Stimulated activated CD8-positive, alpha-beta memory T cell treated with anti-CD3 and anti-CD28 coated beads, Interleukin-4, amount 100 ng/mL, for 4 hours (primary cell): ENCODE data around the gene GTF2F1.
"Not testable (repeated sequence)": the region's sequence is repeated elsewhere in the genome, so short reads cannot be mapped to it uniquely, and the experiment has no call there.

ENCODE experiments used
- DNase-seq, 2 donors: peaks; one replicate each; pipeline ENCODE4 v3.0.0-alpha.2; 2020; ENCODE audit warnings: low read depth in 2 of 2, low spot score in 1 of 2

The GTF2F1 gene

GRCh38 chr19:6358003-6358402, 35.0 kb downstream of the GTF2F1 start:
- DNase-seq, result no peak

- no peak for DNase-seq
Measured at GRCh38 chr19:6357174-6357573, 35.8 kb downstream of the GTF2F1 start.

- not testable (repeated sequence) for DNase-seq
Measured at GRCh38 chr19:6355321-6356040, 37.5 kb downstream of the GTF2F1 start.

- no peak for DNase-seq
Measured at GRCh38 chr19:6354098-6354674, 38.8 kb downstream of the GTF2F1 start.

DNA sequence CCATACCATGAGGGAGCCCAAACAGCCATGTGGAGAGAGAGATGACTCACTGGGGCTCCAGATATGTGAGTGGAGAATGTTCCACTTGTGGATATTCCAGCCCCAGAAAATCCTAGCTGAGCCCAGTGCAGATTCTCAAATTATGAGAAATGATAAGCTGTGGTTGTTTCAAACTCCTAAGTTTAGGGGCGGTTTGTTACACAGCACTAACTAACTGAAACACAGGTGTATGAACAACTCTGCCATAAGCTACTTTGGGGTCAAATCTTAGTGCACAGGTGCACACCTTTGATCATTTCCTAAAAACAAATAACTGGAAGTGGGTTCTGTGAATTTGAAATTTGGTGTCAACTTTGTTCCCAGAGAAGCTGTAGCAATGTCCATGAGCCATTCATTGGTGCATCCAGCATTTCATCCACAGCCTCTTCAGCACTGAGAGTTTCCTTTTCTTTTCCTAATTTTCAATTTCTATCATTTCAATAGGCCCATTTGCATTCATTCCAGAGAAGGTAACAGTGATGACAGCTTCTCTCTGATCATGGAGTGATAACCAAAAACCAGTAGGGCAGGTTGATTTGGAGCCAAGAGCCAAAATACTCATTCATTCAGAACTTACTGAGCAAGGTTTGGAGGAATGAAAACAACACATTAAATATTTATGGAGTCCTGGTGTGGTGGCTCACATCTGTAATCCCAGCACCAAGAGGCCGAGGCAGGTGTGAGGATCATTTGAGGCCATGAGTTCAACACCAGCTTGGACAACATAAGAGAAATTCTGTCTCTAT, 40.4 kb downstream of the GTF2F1 start:
- DNase-seq, result no peak

- DNase-seq, result no peak
Measured at GRCh38 chr19:6350688-6351087, 42.3 kb downstream of the GTF2F1 start.

DNA sequence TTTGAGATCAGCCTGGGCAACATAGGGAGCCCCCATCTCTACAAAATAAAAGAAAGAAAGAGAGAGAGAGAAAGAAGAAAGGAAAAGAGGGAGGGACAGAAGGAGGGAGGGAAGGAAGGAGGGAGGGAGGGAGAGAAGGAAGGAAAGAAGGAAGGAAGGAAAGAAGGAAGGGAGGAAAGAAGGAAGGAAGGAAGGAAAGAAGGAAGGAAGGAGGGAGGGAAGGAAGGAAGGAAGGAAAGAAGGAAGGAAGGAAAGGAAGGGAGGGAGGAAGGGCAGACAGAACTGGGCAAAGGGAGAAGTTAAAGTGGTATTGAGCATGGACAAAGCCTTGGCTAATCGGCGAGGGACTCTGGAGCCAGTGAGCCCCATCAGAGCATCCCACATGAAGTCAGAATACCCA, 43.7 kb downstream of the GTF2F1 start:
- not testable (repeated sequence) for DNase-seq

DNA sequence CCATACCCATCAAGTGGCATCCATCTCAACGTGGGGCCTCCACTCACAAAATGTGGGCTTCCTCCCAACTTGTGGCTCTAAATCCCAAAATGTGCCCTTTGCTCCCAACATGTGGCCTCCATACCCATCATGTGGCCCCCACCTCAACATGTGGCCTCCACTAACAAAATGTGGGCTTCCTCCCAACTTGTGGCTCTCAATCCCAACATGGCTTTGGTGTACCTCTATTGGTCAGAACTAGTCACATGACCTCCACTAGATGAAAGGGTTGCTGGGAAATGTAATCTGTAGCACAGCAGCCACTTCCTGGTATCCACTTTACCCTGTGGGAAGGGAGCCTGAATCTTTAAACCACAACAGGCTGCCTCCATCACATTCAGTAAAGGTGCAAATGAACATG, 49.5 kb downstream of the GTF2F1 start:
- DNase-seq, result no peak

DNA sequence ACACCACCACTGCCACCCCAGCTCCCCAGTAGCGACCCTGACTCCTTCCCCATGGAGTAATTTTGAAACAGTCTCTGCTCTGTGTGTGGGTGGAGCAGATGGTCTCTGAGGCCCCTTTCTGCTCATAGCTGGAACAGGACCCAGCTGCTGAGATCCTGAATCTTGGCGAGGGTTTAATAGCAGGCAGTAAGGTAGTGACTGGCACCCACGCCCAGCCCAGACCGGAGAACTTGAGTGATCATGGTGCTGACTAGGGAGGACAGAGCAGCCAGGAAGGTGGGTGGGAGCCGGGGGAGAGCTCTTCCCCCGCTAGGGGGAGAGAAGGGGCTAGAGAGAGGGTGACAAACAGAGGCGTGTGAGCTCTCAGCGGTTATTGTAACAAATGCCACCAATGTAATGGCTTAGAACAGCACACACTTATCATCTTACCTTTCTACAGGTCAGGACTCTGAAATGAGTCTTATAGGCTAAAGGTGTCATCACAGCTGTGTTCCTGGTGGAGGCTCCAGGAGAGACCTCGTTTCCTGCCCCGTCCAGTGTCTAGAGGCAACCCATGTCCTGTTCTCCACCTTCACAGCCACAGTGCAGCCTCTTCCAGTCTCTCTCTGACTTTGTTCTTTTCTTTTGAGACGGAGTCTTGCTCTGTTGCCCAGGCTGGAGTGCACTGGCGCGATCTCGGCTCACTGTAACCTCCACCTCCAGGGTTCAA, 52.3 kb downstream of the GTF2F1 start:
- no peak for DNase-seq

DNA sequence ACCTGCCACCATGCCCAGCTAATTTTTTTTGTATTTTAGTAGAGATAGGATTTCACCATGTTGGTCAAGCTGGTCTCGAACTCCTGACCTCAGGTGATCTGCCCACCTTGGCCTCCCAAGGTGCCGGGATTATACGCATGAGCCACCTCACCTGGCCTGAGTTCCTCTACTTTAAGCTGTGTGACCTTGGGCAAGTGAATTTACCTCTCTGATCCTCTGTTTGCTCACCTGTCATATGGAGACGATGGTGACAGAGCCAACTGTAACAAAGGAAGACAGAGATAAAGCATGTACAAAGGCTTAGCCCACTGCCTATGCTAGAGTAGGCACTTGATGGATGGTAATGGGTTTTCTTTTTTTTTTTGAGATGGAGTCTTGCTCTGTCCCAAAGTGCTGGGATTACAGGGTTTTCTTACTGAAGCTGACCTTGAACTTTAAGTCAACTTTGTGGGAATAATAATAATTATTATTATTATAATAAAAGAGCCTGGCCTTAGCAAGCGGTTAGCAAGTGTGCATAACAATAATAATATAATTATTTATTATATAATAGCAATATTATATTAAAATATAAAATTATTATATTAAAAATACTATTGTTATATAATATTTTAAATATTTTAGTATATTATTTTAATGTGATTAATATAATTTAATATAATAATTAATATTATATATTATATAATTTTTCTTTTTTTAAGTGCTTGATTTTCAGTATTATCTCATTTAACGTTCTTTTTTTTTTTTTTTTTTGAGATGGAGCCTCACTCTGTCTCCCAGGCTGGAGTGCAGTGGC, 58.3 kb downstream of the GTF2F1 start:
- DNase-seq, result no peak

- no peak for DNase-seq
Measured at GRCh38 chr19:6333439-6333838, 59.5 kb downstream of the GTF2F1 start, which contains the start of gene ACER1. TSS of gene ACER1 (minus strand) at chr19:6333612. CDS start at chr19:6333551, 61 bp downstream.
